Activated CD8-positive, alpha-beta memory T cell treated with anti-CD3 and anti-CD28 coated beads, Interleukin-2, amount 50 U/mL, for 1 hour (primary cell): ENCODE data around the gene KCNK10.

Experiments used
- DNase-seq: peaks from one replicate; pipeline ENCODE4 v3.0.0-alpha.2; 2020; ENCODE audit errors: extremely low read depth

The KCNK10 gene

GRCh38 chr14:88228522-88229236 lies 94.4 kb downstream of the KCNK10 start:
- no peak for DNase-seq

- DNase-seq: no peak
Observed at GRCh38 chr14:88227693-88228092, 95.4 kb downstream of the KCNK10 start.

- DNase-seq: no peak
Observed at GRCh38 chr14:88225721-88226120, 97.3 kb downstream of the KCNK10 start.

- DNase-seq: no peak
Observed at GRCh38 chr14:88218119-88218915, 104.8 kb downstream of the KCNK10 start.

GRCh38 chr14:88212691-88213090 lies 110.4 kb downstream of the KCNK10 start:
- no peak for DNase-seq

- no peak for DNase-seq
Observed at GRCh38 chr14:88210426-88210825, 112.6 kb downstream of the KCNK10 start.

GRCh38 chr14:88209273-88209672 lies 113.8 kb downstream of the KCNK10 start:
- DNase-seq: no peak

- DNase-seq: no peak
Observed at GRCh38 chr14:88208858-88209257, 114.2 kb downstream of the KCNK10 start.

- DNase-seq: no peak
Observed at GRCh38 chr14:88204221-88204620, 118.8 kb downstream of the KCNK10 start.

GRCh38 chr14:88203291-88203690 lies 119.8 kb downstream of the KCNK10 start:
- DNase-seq: no peak

- no peak for DNase-seq
Observed at GRCh38 chr14:88202286-88202685, 120.8 kb downstream of the KCNK10 start.

- DNase-seq: no peak
Observed at GRCh38 chr14:88201851-88202250, 121.2 kb downstream of the KCNK10 start.

GRCh38 chr14:88199882-88200281 lies 123.2 kb downstream of the KCNK10 start:
- no peak for DNase-seq

- no peak for DNase-seq
Observed at GRCh38 chr14:88198446-88198845, 124.6 kb downstream of the KCNK10 start.

GRCh38 chr14:88196925-88197324 lies 126.1 kb downstream of the KCNK10 start:
- no peak for DNase-seq

- DNase-seq: no peak
Observed at GRCh38 chr14:88196116-88196890, 126.8 kb downstream of the KCNK10 start.

GRCh38 chr14:88195676-88196075 lies 127.4 kb downstream of the KCNK10 start:
- DNase-seq: no peak

- DNase-seq: no peak
Observed at GRCh38 chr14:88194531-88194930, 128.5 kb downstream of the KCNK10 start.

GRCh38 chr14:88191605-88192004 lies 131.5 kb downstream of the KCNK10 start:
- DNase-seq: no peak

- peak; percentile 3 for DNase-seq
Observed at GRCh38 chr14:88189417-88190191, 133.5 kb downstream of the KCNK10 start.

GRCh38 chr14:88188745-88189416 lies 134.2 kb downstream of the KCNK10 start:
- DNase-seq: no peak
